K562 (cell line): ENCODE results near the gene TNNT2. TPM values are rescaled to one million over a fixed set of nuclear protein-coding genes. Genes with fewer than 3 reads are reported as not detected.

ENCODE experiments used
- ATAC-seq: fragments of 200-7000 bp; cut with Tn5 transposase; 3 replicates; pipeline ENCODE4 v1.9.1; 2020; ENCODE audit warnings: moderate library complexity
- BruUV-seq: library from RNA; stranded (reverse); fragments of 400-500 nt; replicated peaks from 2 replicates; lab custom pipeline; 2021; lab: Mats Ljungman, UMichigan
- CTCF ChIA-PET: fragments of 300-600 bp; formaldehyde crosslinking; extraction: SDS; loops from one replicate; lab custom pipeline; 2021; ENCODE audit warnings: low intra/inter-chr PET ratio; lab: Yijun Ruan, JAX
- POLR2A ChIA-PET: fragments of 300-600, 350-650 bp; sonication (Branson Sonifier 250); formaldehyde crosslinking; extraction: SDS; loops from one replicate; lab custom pipeline; 2021; ENCODE audit warnings: antibody characterized with exemption, inconsistent platforms; lab: Yijun Ruan, JAX
- DNase-seq, 4 experiments: peaks; one replicate each; pipeline versions ENCODE4 v3.0.0 to v3.0.0-alpha.2; 2011 to 2018; ENCODE audit warnings: low spot score in 3 of 4, mixed read lengths in 3 of 4; ENCODE audit errors: extremely low read depth in 1 of 4
- FAIRE-seq: peaks from 2 replicates; lab custom pipeline; 2011; peaks lifted over from hg19 to GRCh38; lab: Jason Lieb, UNC
- H2AFZ ChIP-seq: 2 replicates; pipeline ENCODE4 v1.6.0; 2011; ENCODE audit warnings: low read depth, low read length, control low read depth, inconsistent platforms
- H3K27ac ChIP-seq: fragments of 200-600 bp; 3 replicates; pipeline ENCODE4 v1.8.0; 2011; ENCODE audit warnings: low read depth, mild to moderate bottlenecking, control low read depth, inconsistent platforms, low read length, moderate library complexity, mixed read lengths; ENCODE audit errors: extremely low read depth
- H3K27me3 ChIP-seq, 2 experiments: fragments of 300-600 bp in 1 of 2; 2 replicates in 1 of 2; 3 replicates in 1 of 2; pipeline versions ENCODE4 v1.6.0 to v1.8.0; 2011; ENCODE audit warnings: inconsistent platforms in 2 of 2, low read length in 2 of 2, mild to moderate bottlenecking in 1 of 2, mixed read lengths in 1 of 2, moderate library complexity in 1 of 2; ENCODE audit not compliant: control insufficient read depth in 2 of 2, insufficient read depth in 2 of 2
- H3K36me3 ChIP-seq: fragments of 300-600 bp; 3 replicates; pipeline ENCODE4 v1.8.0; 2011; ENCODE audit warnings: mild to moderate bottlenecking, low read length, inconsistent platforms; ENCODE audit not compliant: control insufficient read depth, insufficient read depth
- H3K4me1 ChIP-seq, 2 experiments: fragments of 200-600 bp in 1 of 2; replicated peaks in 1 of 2; 2 replicates in 1 of 2; 3 replicates in 1 of 2; pipeline versions ENCODE4 v1.5.1 to v1.8.0; 2011; ENCODE audit warnings: inconsistent platforms in 2 of 2, low read length in 2 of 2, mild to moderate bottlenecking in 1 of 2, mixed read lengths in 1 of 2, moderate library complexity in 1 of 2; ENCODE audit not compliant: control insufficient read depth in 2 of 2, insufficient read depth in 2 of 2
- H3K4me2 ChIP-seq: 2 replicates; pipeline ENCODE4 v1.6.1; 2011; ENCODE audit warnings: low read length, control low read depth, inconsistent platforms, mixed read lengths; ENCODE audit not compliant: insufficient read depth
- H3K4me3 ChIP-seq: fragments of 200-600 bp; sonication (generic), shearing (Covaris generic); 2 replicates; pipeline ENCODE4 v1.5.1; 2016; ENCODE audit warnings: control low read depth, inconsistent platforms
- H3K79me2 ChIP-seq: fragments of 200-600 bp; 3 replicates; pipeline ENCODE4 v1.8.0; 2011; ENCODE audit warnings: low read length, inconsistent platforms; ENCODE audit not compliant: control insufficient read depth, insufficient read depth
- H3K9ac ChIP-seq, 2 experiments: 2 replicates each; pipeline versions ENCODE4 v1.6.0 to v1.6.1; 2011; ENCODE audit warnings: low read depth in 2 of 2, low read length in 2 of 2, control low read depth in 1 of 2, inconsistent platforms in 1 of 2, mild to moderate bottlenecking in 1 of 2, mixed read lengths in 1 of 2; ENCODE audit not compliant: insufficient read depth in 1 of 2
- H3K9me1 ChIP-seq: one replicate; pipeline ENCODE4 v1.6.0; 2011; ENCODE audit warnings: inconsistent platforms, mild to moderate bottlenecking, low read length, moderate library complexity; ENCODE audit not compliant: control insufficient read depth, insufficient read depth
- H3K9me3 ChIP-seq: replicated peaks from 2 replicates; pipeline ENCODE4 v1.5.1; 2011; ENCODE audit warnings: low read depth, low read length, inconsistent platforms; ENCODE audit not compliant: control insufficient read depth, insufficient read depth
- H4K20me1 ChIP-seq: replicated peaks from 2 replicates; pipeline ENCODE4 v1.6.1; 2011; ENCODE audit warnings: low read length, inconsistent platforms, mixed read lengths; ENCODE audit not compliant: control insufficient read depth, insufficient read depth
- CBX2 ChIP-seq: fragments of 200-600 bp; sonication (generic); IDR thresholded peaks from one replicate; pipeline ENCODE4 v1.6.1; 2012; ENCODE audit warnings: mild to moderate bottlenecking, low read length, inconsistent platforms; ENCODE audit not compliant: insufficient read depth, poor library complexity, severe bottlenecking
- GATAD2A ChIP-seq: fragments of 450-650 bp; IDR thresholded peaks from 2 replicates; pipeline ENCODE4 v1.6.1; 2017
- IRF9 ChIP-seq: fragments of 450-650 bp; IDR thresholded peaks from 2 replicates; pipeline ENCODE4 v1.6.1; 2016; ENCODE audit warnings: missing biosample characterization, missing genetic modification characterization
- NBN ChIP-seq: fragments of 450-650 bp; IDR thresholded peaks from 2 replicates; pipeline ENCODE4 v1.6.1; 2016; ENCODE audit warnings: low read depth, mild to moderate bottlenecking
- NR2F6 ChIP-seq: fragments of 450-650 bp; formaldehyde crosslinking; IDR thresholded peaks from 2 replicates; pipeline ENCODE4 v1.4.0; 2020; ENCODE audit warnings: mild to moderate bottlenecking
- PRMT5 ChIP-seq: sonication (generic); formaldehyde crosslinking; IDR thresholded peaks from 2 replicates; pipeline ENCODE4 v1.5.0; 2020; ENCODE audit warnings: missing genetic modification reagents
- RBM14 ChIP-seq: fragments of 200-400 bp; formaldehyde crosslinking; IDR thresholded peaks from 2 replicates; pipeline ENCODE4 v1.6.1; 2018; ENCODE audit warnings: low read depth, mild to moderate bottlenecking, low read length, moderate library complexity, borderline replicate concordance; ENCODE audit not compliant: insufficient read depth
- SMAD1 ChIP-seq: fragments of 150-350 bp; IDR thresholded peaks from 2 replicates; pipeline ENCODE4 v1.6.1; 2014; ENCODE audit warnings: low read length, low read depth; ENCODE audit not compliant: partially characterized antibody
- SMARCA4 ChIP-seq: fragments of 450-650 bp; IDR thresholded peaks from 2 replicates; pipeline ENCODE4 v1.6.1; 2016
- TCF15 ChIP-seq: fragments of 250-450 bp; sonication (Bioruptor Pico); IDR thresholded peaks from 2 replicates; pipeline ENCODE4 v1.8.0; 2022; ENCODE audit warnings: moderate library complexity, mild to moderate bottlenecking, inconsistent platforms
- TRIM28 ChIP-seq: fragments of 450-650 bp; IDR thresholded peaks from 2 replicates; pipeline ENCODE4 v1.6.1; 2017
- ZBTB43 ChIP-seq: sonication (generic); formaldehyde crosslinking; IDR thresholded peaks from 2 replicates; pipeline ENCODE4 v1.8.0; 2023; ENCODE audit warnings: mild to moderate bottlenecking, missing genetic modification reagents
- ZNF766 ChIP-seq: fragments of 200-800 bp; sonication (Bioruptor generic); conservative IDR thresholded peaks from 2 replicates; pipeline ENCODE4 v1.6.1; 2016; ENCODE audit warnings: missing genetic modification characterization, missing compliant biosample characterization
- WGBS: fragments of 100-300 bp; shearing (Covaris generic); methylation state at CpG from one replicate; pipeline ENCODE4 v1.1.6; 2016; ENCODE audit warnings: low coverage, mixed read lengths; ENCODE audit not compliant: insufficient coverage; ENCODE audit errors: missing lambda C conversion rate; 5-methylcytosine and 5-hydroxymethylcytosine counted together
- in situ Hi-C: fragments of 300-500 bp; cut with MboI; formaldehyde crosslinking; loops from 4 replicates; pipeline ENCODE4 v1.15.0; 2018; ENCODE audit warnings: inconsistent platforms, mixed read lengths
- intact Hi-C: fragments of 100-400 bp; cut with micrococcal nuclease; formaldehyde crosslinking; loops from 2 replicates; pipeline ENCODE4 v1.14.2; 2022
- polyA plus RNA-seq, 8 experiments: library from polyadenylated mRNA; depleted of rRNA in 4 of 8; stranded (reverse) in 5 of 8; unstranded in 3 of 8; fragments of >200 nt; fragmentation: Nextera tagmentation in 2 of 8; fragmentation: Illumina TruSeq in 1 of 8; extraction: Ambion mirVana in 2 of 8; extraction: Trizol in 1 of 8; gene quantifications; 2 replicates each; pipeline versions ENCODE4 v1.2.1 to v1.2.3, GENCODE V29; 2011 to 2014; ENCODE audit warnings: inconsistent platforms in 1 of 8, missing spikeins in 1 of 8
- total RNA-seq, 7 experiments: library from RNA; depleted of rRNA in 6 of 7; stranded (reverse); fragments of >200 nt in 6 of 7; fragmentation: Illumina TruSeq in 2 of 7; extraction: Trizol in 2 of 7; gene quantifications; 2 replicates each; pipeline versions ENCODE4 v1.2.1 to v1.2.3, GENCODE V29; 2011 to 2021; ENCODE audit warnings: low replicate concordance in 1 of 7
- TF ChIP-seq, protein P1 (sequence below): sonication (generic); formaldehyde crosslinking; IDR thresholded peaks from 2 replicates; pipeline ENCODE4 v1.8.1; 2023; ENCODE audit warnings: mild to moderate bottlenecking, missing genetic modification reagents

The TNNT2 gene
- total and polyA plus RNA-seq, 9 of the 15 experiments (the other 6 are each of a cell fraction or from before 2014, with no cell fraction given): not detected

- H3K9me3 ChIP-seq: no peaks in the 10 kb centered on the region
- TF ChIP-seq IRF9 (tag): no peak
- no peak for TF ChIP-seq PRMT5 (CRISPR knock-in tag)
- TF ChIP-seq ZNF766 (CRISPR knock-in tag): no peak
- TF ChIP-seq ZBTB43 (CRISPR knock-in tag): no peak
- TF ChIP-seq GATAD2A: no peak
- TF ChIP-seq, protein P1, sequence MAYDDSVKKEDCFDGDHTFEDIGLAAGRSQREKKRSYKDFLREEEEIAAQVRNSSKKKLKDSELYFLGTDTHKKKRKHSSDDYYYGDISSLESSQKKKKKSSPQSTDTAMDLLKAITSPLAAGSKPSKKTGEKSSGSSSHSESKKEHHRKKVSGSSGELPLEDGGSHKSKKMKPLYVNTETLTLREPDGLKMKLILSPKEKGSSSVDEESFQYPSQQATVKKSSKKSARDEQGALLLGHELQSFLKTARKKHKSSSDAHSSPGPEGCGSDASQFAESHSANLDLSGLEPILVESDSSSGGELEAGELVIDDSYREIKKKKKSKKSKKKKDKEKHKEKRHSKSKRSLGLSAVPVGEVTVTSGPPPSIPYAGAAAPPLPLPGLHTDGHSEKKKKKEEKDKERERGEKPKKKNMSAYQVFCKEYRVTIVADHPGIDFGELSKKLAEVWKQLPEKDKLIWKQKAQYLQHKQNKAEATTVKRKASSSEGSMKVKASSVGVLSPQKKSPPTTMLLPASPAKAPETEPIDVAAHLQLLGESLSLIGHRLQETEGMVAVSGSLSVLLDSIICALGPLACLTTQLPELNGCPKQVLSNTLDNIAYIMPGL (CRISPR knock-in tag): no peak
- TF ChIP-seq CBX2: no peak
- TF ChIP-seq SMARCA4: no peak
- TF ChIP-seq SMAD1: no peak
- no peak for TF ChIP-seq TCF15
- TF ChIP-seq NR2F6 (CRISPR knock-in tag): no peak
- TF ChIP-seq RBM14: no peak
- no peak for TF ChIP-seq TRIM28
- TF ChIP-seq NBN: no peak
- TF ChIP-seq, all 486 proteins: peak for 0
- Histone ChIP-seq H3K4me2 (no peak overlapping the region), H3K9me1 (no peaks in the 10 kb centered on the region), H2AFZ (no peak overlapping the region), H3K79me2 (no peaks in the 10 kb centered on the region), H3K27ac (no peak overlapping the region), H3K4me1 (peaks cover 0 to 3% of the 10 kb centered on the region in 2 experiments; a peak in 1 of 5 replicates), H3K36me3 (no peaks in the 10 kb centered on the region), H3K9ac (no peak overlapping the region), H3K4me3 (no peak overlapping the region), H3K27me3 (peaks cover 0 to 89% of the 10 kb centered on the region in 2 experiments; a peak in 2 of 5 replicates), H4K20me1 (peaks cover 24% of the 10 kb centered on the region)
- no peak for DNase-seq
- POLR2A ChIA-PET: interaction anchor here (0.6 to 1.2 kb wide), 3 partner anchors 8 to 27 kb away, joined by 3 to 4 read pairs (median 3); no protein-coding TSS in a partner anchor
- WGBS: under 1% methylated on average over 8 of the region's 8 CpGs
- in situ Hi-C loops: no loop called here
- no TSS peak for BruUV-seq
- CTCF ChIA-PET: interaction anchor here (5.2 kb wide), 1 partner anchor 109 kb away, joined by 60 read pairs; no protein-coding TSS in a partner anchor
- ATAC-seq: no peak
- intact Hi-C loops: loop anchor here (5.0 kb wide), 1 partner anchor 276 kb away; no protein-coding TSS in a partner anchor
- peak; percentile 51 for FAIRE-seq
These were observed 14.0 kb downstream of the TNNT2 start for GRCh38 chr1:201363467-201363866.
